H1 (cell line): ENCODE results near the gene MAP3K1. TPM values are rescaled to one million over a fixed set of nuclear protein-coding genes. Genes with fewer than 3 reads are reported as not detected.

Source experiments
- HDAC2 ChIP-seq, 2 experiments: fragments of 300-600 bp in 1 of 2; sonication (generic) in 1 of 2; IDR thresholded peaks; 2 replicates each; pipeline ENCODE4 v1.6.1; 2011 to 2012; ENCODE audit warnings: low read depth in 2 of 2, low read length in 2 of 2, mild to moderate bottlenecking in 2 of 2, moderate library complexity in 2 of 2, borderline replicate concordance in 1 of 2, inconsistent platforms in 1 of 2
- POLR2AphosphoS5 ChIP-seq: IDR thresholded peaks from 2 replicates; pipeline ENCODE4 v1.6.1; 2011; ENCODE audit warnings: low read depth, low read length
- SRF ChIP-seq: IDR thresholded peaks from 2 replicates; pipeline ENCODE4 v1.6.1; 2011; ENCODE audit warnings: mild to moderate bottlenecking, low read depth, low read length, moderate library complexity
- polyA plus RNA-seq, 7 experiments: library from polyadenylated mRNA; depleted of rRNA in 3 of 7; stranded (reverse) in 5 of 7; unstranded in 2 of 7; fragments of >200 nt in 5 of 7; fragments of 200-250 nt in 2 of 7; gene quantifications; 1 replicate in 5 of 7; 2 replicates in 1 of 7; 4 replicates in 1 of 7; pipeline versions ENCODE4 v1.2.1 to v1.2.3, GENCODE V29; 2011 to 2013; ENCODE audit warnings: missing spikeins in 2 of 7, mixed read lengths in 2 of 7
- total RNA-seq: library from RNA; stranded (reverse); fragmentation: NEBNext Ultra II Directional; extraction: Animal tissue kit (Norgen Biotek cat#: 25700); gene quantifications from 2 replicates; pipeline ENCODE4 v1.2.1, GENCODE V29; 2021
- TF ChIP-seq, protein P1 (sequence below): IDR thresholded peaks from 2 replicates; pipeline ENCODE4 v1.6.1; 2012; ENCODE audit warnings: low read length, inconsistent platforms

The MAP3K1 gene
- total and polyA plus RNA-seq, 2 of the 8 experiments (the other 6 are each of a cell fraction or from before 2014, with no cell fraction given), result 3.9 to 11.8 TPM

DNA sequence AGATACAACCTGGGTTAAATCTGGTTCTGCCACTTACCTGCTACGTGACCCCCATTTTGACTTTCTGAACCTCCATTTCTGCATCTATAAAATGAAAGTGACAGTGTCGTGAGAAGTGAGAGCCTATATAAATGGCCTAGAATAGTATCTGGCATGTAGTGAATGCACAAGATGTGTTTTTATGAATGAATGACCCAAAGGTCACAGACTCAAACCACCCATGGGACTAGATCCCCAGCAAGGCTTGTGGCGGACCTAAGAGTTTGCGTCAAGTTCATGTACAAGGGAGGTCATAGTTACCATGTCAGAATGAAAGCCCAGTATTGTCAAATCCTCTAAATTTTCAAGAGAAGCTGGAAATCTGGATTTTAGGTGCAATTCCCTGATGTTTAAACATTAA, 82.9 kb downstream of the MAP3K1 start (continued):
- TF ChIP-seq HDAC2 (IDR thresholded peaks at IDR 0.05; ENCODE audit: borderline replicate concordance in 1 of 2, low read depth in 2 of 2, low read length in 2 of 2), result no peak
- TF ChIP-seq POLR2AphosphoS5, result no peak
- TF ChIP-seq SRF, result no peak
- TF ChIP-seq, protein P1, sequence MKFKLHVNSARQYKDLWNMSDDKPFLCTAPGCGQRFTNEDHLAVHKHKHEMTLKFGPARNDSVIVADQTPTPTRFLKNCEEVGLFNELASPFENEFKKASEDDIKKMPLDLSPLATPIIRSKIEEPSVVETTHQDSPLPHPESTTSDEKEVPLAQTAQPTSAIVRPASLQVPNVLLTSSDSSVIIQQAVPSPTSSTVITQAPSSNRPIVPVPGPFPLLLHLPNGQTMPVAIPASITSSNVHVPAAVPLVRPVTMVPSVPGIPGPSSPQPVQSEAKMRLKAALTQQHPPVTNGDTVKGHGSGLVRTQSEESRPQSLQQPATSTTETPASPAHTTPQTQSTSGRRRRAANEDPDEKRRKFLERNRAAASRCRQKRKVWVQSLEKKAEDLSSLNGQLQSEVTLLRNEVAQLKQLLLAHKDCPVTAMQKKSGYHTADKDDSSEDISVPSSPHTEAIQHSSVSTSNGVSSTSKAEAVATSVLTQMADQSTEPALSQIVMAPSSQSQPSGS, result no peak
- TF ChIP-seq, all 59 proteins: peak for 0
